GM18867 (cell line): ENCODE measurements around the gene XPR1.

Experiments used
- ATAC-seq: cut with Tn5 transposase; IDR thresholded peaks from one replicate; pipeline ENCODE4 v1.9.1; 2021; ENCODE audit warnings: mild to moderate bottlenecking, moderate library complexity; ENCODE audit not compliant: unreplicated experiment

Gene XPR1

GRCh38 chr1:180909462-180909976, 277.7 kb downstream of the XPR1 start:
- ATAC-seq = peak; percentile 46

- no peak for ATAC-seq
Observed at GRCh38 chr1:180911640-180912191, 279.9 kb downstream of the XPR1 start.

- ATAC-seq = no peak
Observed at GRCh38 chr1:180912211-180912800, 280.5 kb downstream of the XPR1 start.

GRCh38 chr1:180912801-180913565, 281.2 kb downstream of the XPR1 start, which contains the start of gene KIAA1614:
Gene KIAA1614 (plus strand): TSS chr1:180912897. CDS start chr1:180913244, 347 bp downstream.
- ATAC-seq = no peak

GRCh38 chr1:180915426-180915965, 283.7 kb downstream of the XPR1 start:
- ATAC-seq = no peak

- ATAC-seq = no peak
Observed at GRCh38 chr1:180916012-180916770, 284.4 kb downstream of the XPR1 start.

GRCh38 chr1:180916771-180917170, 284.9 kb downstream of the XPR1 start:
- no peak for ATAC-seq

- ATAC-seq = no peak
Observed at GRCh38 chr1:180917306-180918065, 285.7 kb downstream of the XPR1 start.

GRCh38 chr1:180918519-180918918, 286.7 kb downstream of the XPR1 start:
- peak; percentile 57 for ATAC-seq

GRCh38 chr1:180919183-180919700, 287.4 kb downstream of the XPR1 start:
- ATAC-seq = no peak

GRCh38 chr1:180920193-180920592, 288.4 kb downstream of the XPR1 start:
- no peak for ATAC-seq

- no peak for ATAC-seq
Observed at GRCh38 chr1:180920702-180921101, 288.9 kb downstream of the XPR1 start.

GRCh38 chr1:180921386-180921785, 289.6 kb downstream of the XPR1 start:
- no peak for ATAC-seq

GRCh38 chr1:180921891-180922630, 290.2 kb downstream of the XPR1 start:
- ATAC-seq = no peak

GRCh38 chr1:180922631-180923015, 290.8 kb downstream of the XPR1 start:
- no peak for ATAC-seq

- peak; percentile 44 for ATAC-seq
Observed at GRCh38 chr1:180923021-180923841, 291.4 kb downstream of the XPR1 start.

GRCh38 chr1:180923887-180924286, 292.1 kb downstream of the XPR1 start:
- no peak for ATAC-seq

GRCh38 chr1:180924939-180925338, 293.1 kb downstream of the XPR1 start:
- no peak for ATAC-seq
